ENCODE results near the gene AGPAT1. TPM values are rescaled to one million over a fixed set of nuclear protein-coding genes. Genes with fewer than 3 reads are reported as not detected.

The AGPAT1 gene
- total and polyA plus RNA-seq, 7 donors, result 35.0 to 77.8 (median 47.4) TPM

DNA sequence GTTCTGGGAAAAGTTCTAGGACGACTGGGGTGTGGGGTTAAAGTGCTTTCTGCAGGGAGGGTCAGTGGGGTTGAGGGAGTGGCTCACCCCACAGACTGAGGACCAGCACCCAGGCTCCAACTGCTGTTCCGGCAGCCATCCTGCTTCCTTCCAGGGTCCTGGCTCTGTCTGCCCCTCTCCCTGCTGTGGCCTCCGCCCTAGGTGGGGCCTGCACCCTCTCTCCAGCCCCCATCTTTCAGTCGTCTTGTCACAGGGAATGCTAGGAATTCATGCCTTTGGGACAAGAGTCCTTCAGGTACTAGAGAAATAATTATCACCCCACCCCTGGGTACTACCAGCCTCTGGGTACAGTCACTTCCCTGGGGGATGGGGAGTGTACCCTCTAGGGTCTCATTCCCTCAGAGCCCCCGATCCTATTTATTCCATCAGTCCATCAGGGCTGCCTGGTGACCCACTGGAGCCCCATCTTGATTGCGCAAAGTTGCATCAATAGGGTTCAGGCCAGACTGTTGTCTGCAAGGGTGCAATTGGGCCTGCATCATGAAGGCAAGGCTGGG, 8.3 kb upstream of the AGPAT1 start, which contains the start of gene AGER:
AGER (minus strand) TSS at position 170 of the 557 bp plus-strand sequence; CDS start at position 139, 31 bp downstream.
- 64 to 74% (median 68%) methylated on average over 6 of the region's 6 CpGs for WGBS, 3 donors
- DNase-seq, result no peak
- H3K27ac ChIP-seq, result peak within 1 kb of the TSS; percentile 76
- peaks cover 26% of the 10 kb centered on the region for H3K4me1 ChIP-seq
- no peaks in the 10 kb centered on the region for H3K9me3 ChIP-seq
- peak within 1 kb of the TSS; percentile 22 for H3K4me3 ChIP-seq
- intact Hi-C loops (cut with DNase I), result no loop called here
- H3K36me3 ChIP-seq (ENCODE audit: insufficient read depth in 1 of 2, low read depth in 1 of 2), result peaks cover 0 to 59% of the 10 kb centered on the region in 2 donors
- H3K27me3 ChIP-seq (ENCODE audit: insufficient read depth in 3 of 3, low read length in 2 of 3), result no peaks in the 10 kb centered on the region
- no peak for ATAC-seq
- TF ChIP-seq, protein P1, sequence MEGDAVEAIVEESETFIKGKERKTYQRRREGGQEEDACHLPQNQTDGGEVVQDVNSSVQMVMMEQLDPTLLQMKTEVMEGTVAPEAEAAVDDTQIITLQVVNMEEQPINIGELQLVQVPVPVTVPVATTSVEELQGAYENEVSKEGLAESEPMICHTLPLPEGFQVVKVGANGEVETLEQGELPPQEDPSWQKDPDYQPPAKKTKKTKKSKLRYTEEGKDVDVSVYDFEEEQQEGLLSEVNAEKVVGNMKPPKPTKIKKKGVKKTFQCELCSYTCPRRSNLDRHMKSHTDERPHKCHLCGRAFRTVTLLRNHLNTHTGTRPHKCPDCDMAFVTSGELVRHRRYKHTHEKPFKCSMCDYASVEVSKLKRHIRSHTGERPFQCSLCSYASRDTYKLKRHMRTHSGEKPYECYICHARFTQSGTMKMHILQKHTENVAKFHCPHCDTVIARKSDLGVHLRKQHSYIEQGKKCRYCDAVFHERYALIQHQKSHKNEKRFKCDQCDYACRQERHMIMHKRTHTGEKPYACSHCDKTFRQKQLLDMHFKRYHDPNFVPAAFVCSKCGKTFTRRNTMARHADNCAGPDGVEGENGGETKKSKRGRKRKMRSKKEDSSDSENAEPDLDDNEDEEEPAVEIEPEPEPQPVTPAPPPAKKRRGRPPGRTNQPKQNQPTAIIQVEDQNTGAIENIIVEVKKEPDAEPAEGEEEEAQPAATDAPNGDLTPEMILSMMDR (IDR thresholded peaks at IDR 0.05), result no peak

- WGBS, 3 donors, result 64 to 70% (median 67%) methylated on average over 15 of the region's 15 CpGs
- no peak overlapping the region for H3K4me3 ChIP-seq
- ATAC-seq, result no peak
- H3K36me3 ChIP-seq (ENCODE audit: insufficient read depth in 1 of 2, low read depth in 1 of 2), result peaks cover 0 to 59% of the 10 kb centered on the region in 2 donors
- H3K9me3 ChIP-seq, result no peaks in the 10 kb centered on the region
- peak overlapping the region; percentile 55 for H3K27ac ChIP-seq
- intact Hi-C loops (cut with DNase I), result no loop called here
- H3K27me3 ChIP-seq (ENCODE audit: insufficient read depth in 3 of 3, low read length in 2 of 3), result no peaks in the 10 kb centered on the region
- H3K4me1 ChIP-seq, result peaks cover 29% of the 10 kb centered on the region
- no peak for DNase-seq
- TF ChIP-seq, protein P1 (IDR thresholded peaks at IDR 0.05), result no peak
Observed at GRCh38 chr6:32183483-32184083, 7.7 kb upstream of the AGPAT1 start.

DNA sequence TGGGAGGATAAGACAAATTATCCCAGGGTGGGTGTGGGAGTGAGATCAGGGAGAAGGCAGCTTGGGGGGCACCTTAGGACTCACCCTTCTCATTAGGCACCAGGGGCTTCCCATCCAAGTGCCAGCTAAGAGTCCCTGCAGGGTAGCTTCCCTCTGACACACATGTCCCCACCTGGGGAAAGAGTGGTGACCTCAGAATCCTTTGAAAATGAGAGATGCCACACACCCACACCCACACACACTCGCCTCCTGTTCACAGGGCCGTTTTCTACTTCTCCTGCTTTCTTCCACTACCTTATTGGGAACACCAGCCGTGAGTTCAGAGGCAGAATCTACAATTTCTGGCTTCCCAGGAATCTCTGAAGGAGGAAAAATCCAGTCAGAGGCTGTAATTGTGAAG, 7.1 kb upstream of the AGPAT1 start:
- DNase-seq, result no peak
- TF ChIP-seq, protein P1 (IDR thresholded peaks at IDR 0.05), result no peak
- H3K9me3 ChIP-seq, result no peaks in the 10 kb centered on the region
- intact Hi-C loops (cut with DNase I), result no loop called here
- H3K27me3 ChIP-seq (ENCODE audit: insufficient read depth in 3 of 3, low read length in 2 of 3), result no peaks in the 10 kb centered on the region
- peaks cover 0 to 59% of the 10 kb centered on the region in 2 donors for H3K36me3 ChIP-seq (ENCODE audit: insufficient read depth in 1 of 2, low read depth in 1 of 2)
- peak overlapping the region; percentile 55 for H3K27ac ChIP-seq
- peaks cover 26% of the 10 kb centered on the region for H3K4me1 ChIP-seq
- no peak for ATAC-seq
- WGBS, 3 donors, result 77 to 79% (median 78%) methylated on average over 3 of the region's 3 CpGs
- H3K4me3 ChIP-seq, result no peak overlapping the region

DNA sequence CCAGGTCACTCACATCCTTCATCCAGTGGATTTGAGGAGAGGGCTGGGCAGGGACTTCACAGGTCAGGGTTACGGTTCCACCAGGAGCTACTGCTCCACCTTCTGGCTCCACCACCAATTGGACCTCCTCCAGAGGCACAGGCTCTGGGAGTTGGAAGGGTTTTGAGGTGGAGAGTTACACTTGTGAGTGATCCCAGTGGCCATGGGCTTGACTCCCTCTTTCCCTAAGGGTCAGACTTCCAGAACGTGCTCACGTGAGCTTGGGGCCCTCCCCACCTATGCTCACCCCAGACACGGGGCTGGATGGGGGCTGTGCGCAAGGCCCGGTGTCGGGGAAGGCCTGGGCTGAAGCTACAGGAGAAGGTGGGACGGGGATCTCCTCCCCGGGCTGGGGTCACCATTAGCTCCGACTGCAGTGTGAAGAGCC, 6.7 kb upstream of the AGPAT1 start:
- Histone ChIP-seq H3K4me1 (peaks cover 26% of the 10 kb centered on the region), H3K36me3 (ENCODE audit: insufficient read depth in 1 of 2, low read depth in 1 of 2) (peaks cover 0 to 54% of the 10 kb centered on the region in 2 donors), H3K4me3 (no peak overlapping the region), H3K9me3 (no peaks in the 10 kb centered on the region), H3K27ac (peak overlapping the region; percentile 55), H3K27me3 (ENCODE audit: insufficient read depth in 3 of 3, low read length in 2 of 3) (no peaks in the 10 kb centered on the region)
- intact Hi-C loops (cut with DNase I), result no loop called here
- 54 to 70% (median 61%) methylated on average over 10 of the region's 10 CpGs for WGBS, 3 donors
- no peak for ATAC-seq
- TF ChIP-seq, protein P1 (IDR thresholded peaks at IDR 0.05), result no peak
- DNase-seq, result no peak
